Measurements from ENCODE around the gene CNTNAP2.

GRCh38 chr7:147885869-147886268, 1769.3 kb downstream of the CNTNAP2 start:
- TF ChIP-seq YY1 (IDR thresholded peaks at IDR 0.05; ENCODE audit: insufficient read depth, insufficient read length) (no peak), ZNF274 (IDR thresholded peaks at IDR 0.05; ENCODE audit: low read depth, low read length) (no peak)
